H1 (cell line): ENCODE measurements around the gene SLC66A3.

Source experiments
- ATF2 ChIP-seq: IDR thresholded peaks from 2 replicates; pipeline ENCODE4 v1.6.1; 2012; ENCODE audit warnings: low read length, inconsistent platforms
- BCL11A ChIP-seq, 2 experiments: IDR thresholded peaks; one replicate each; pipeline ENCODE4 v1.6.1; 2011; ENCODE audit warnings: low read depth in 2 of 2, low read length in 2 of 2, mild to moderate bottlenecking in 2 of 2
- CBX5 ChIP-seq: fragments of 300-800, 300-1000 bp; sonication (generic); IDR thresholded peaks from 2 replicates; pipeline ENCODE4 v1.7.1; 2016; ENCODE audit warnings: antibody characterized with exemption, low read length, low read depth
- CEBPB ChIP-seq: IDR thresholded peaks from 2 replicates; pipeline ENCODE4 v1.6.1; 2012; ENCODE audit warnings: low read depth, low read length
- CHD2 ChIP-seq: IDR thresholded peaks from 2 replicates; pipeline ENCODE4 v1.6.1; 2012; ENCODE audit warnings: low read length, improper control_type of control experiment
- CTCF ChIP-seq, 3 experiments: IDR thresholded peaks; 1 replicate in 2 of 3; 2 replicates in 1 of 3; pipeline versions ENCODE4 v1.5.1 to v1.6.1; 2011; ENCODE audit warnings: low read length in 3 of 3, mild to moderate bottlenecking in 3 of 3, inconsistent platforms in 2 of 3, low read depth in 1 of 3, moderate library complexity in 1 of 3; ENCODE audit not compliant: insufficient read depth in 1 of 3; ENCODE audit errors: control extremely low read depth in 1 of 3
- EP300 ChIP-seq, 2 experiments: IDR thresholded peaks; 1 replicate in 1 of 2; 2 replicates in 1 of 2; pipeline ENCODE4 v1.6.1; 2011 to 2012; ENCODE audit warnings: low read depth in 2 of 2, low read length in 2 of 2, mild to moderate bottlenecking in 2 of 2, borderline replicate concordance in 1 of 2, inconsistent platforms in 1 of 2, moderate library complexity in 1 of 2
- EZH2 ChIP-seq: fragments of 200-600 bp; sonication (generic); IDR thresholded peaks from 2 replicates; pipeline ENCODE4 v1.7.1; 2012; ENCODE audit warnings: low read depth, mild to moderate bottlenecking, moderate library complexity, low read length, inconsistent platforms; ENCODE audit not compliant: severe bottlenecking
- POLR2A ChIP-seq, 2 experiments: IDR thresholded peaks; 1 replicate in 1 of 2; 2 replicates in 1 of 2; pipeline ENCODE4 v1.6.1; 2011; ENCODE audit warnings: low read depth in 2 of 2, low read length in 2 of 2, mild to moderate bottlenecking in 2 of 2; ENCODE audit errors: control extremely low read depth in 1 of 2
- POLR2AphosphoS5 ChIP-seq: IDR thresholded peaks from 2 replicates; pipeline ENCODE4 v1.6.1; 2011; ENCODE audit warnings: low read depth, low read length
- RAD21 ChIP-seq, 2 experiments: IDR thresholded peaks in 1 of 2; conservative IDR thresholded peaks in 1 of 2; 2 replicates each; pipeline ENCODE4 v1.6.1; 2011; ENCODE audit warnings: low read depth in 2 of 2, low read length in 2 of 2, improper control_type of control experiment in 1 of 2, inconsistent platforms in 1 of 2, mild to moderate bottlenecking in 1 of 2, moderate library complexity in 1 of 2
- SIN3A ChIP-seq, 2 experiments: IDR thresholded peaks in 1 of 2; conservative IDR thresholded peaks in 1 of 2; 2 replicates each; pipeline ENCODE4 v1.6.1; 2011 to 2012; ENCODE audit warnings: low read length in 2 of 2, improper control_type of control experiment in 1 of 2, low read depth in 1 of 2, mild to moderate bottlenecking in 1 of 2
- SIX5 ChIP-seq: IDR thresholded peaks from 2 replicates; pipeline ENCODE4 v1.6.1; 2011; ENCODE audit warnings: mild to moderate bottlenecking, low read depth, low read length
- SP2 ChIP-seq: IDR thresholded peaks from 2 replicates; pipeline ENCODE4 v1.6.1; 2012; ENCODE audit warnings: mild to moderate bottlenecking, low read length, inconsistent platforms

GRCh38 chr2:11142987-11143386 lies 12.3 kb upstream of the SLC66A3 start:
- TF ChIP-seq CTCF (IDR thresholded peaks at IDR 0.05; ENCODE audit: control extremely low read depth in 1 of 3, insufficient read depth in 1 of 3, low read depth in 1 of 3, low read length in 3 of 3) (no peak), CEBPB (no peak), POLR2AphosphoS5 (no peak), SIX5 (no peak), ATF2 (no peak), POLR2A (IDR thresholded peaks at IDR 0.05; ENCODE audit: control extremely low read depth in 1 of 2, low read depth in 2 of 2, low read length in 2 of 2) (no peak), CHD2 (no peak), SP2 (no peak), RAD21 (IDR thresholded peaks at IDR 0.05 in 1 of 2, conservative IDR thresholded peaks at IDR 0.05 in 1 of 2; ENCODE audit: low read depth in 2 of 2, low read length in 2 of 2) (no peak), CBX5 (no peak), EZH2 (no peak), EP300 (IDR thresholded peaks at IDR 0.05; ENCODE audit: borderline replicate concordance in 1 of 2, low read depth in 2 of 2, low read length in 2 of 2) (no peak), BCL11A (IDR thresholded peaks at IDR 0.05; ENCODE audit: low read depth in 2 of 2, low read length in 2 of 2) (no peak), SIN3A (conservative IDR thresholded peaks at IDR 0.05 in 1 of 2, IDR thresholded peaks at IDR 0.05 in 1 of 2; ENCODE audit: low read depth in 1 of 2, low read length in 2 of 2) (no peak)
